ENCODE measurements around the gene APEH.

DNA sequence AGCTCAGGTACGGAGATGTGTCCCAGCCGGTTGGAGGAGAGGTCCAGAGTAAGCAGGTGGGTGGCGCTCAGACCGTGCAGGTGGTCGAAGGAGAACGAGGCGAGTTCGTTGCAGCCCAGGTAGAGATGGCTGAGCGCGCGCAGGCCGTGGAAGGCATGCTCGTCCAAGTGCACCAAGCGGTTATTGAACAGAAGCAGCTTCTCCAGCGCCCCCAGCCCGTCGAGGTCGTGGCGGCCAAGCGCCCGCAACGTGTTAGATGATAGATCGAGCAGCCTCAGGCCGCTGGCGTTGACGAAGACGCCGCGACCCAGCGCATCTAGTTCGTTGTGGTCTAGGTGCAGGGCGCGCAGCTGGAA, 44.7 kb downstream of the APEH start:
- TF ChIP-seq, protein P1, sequence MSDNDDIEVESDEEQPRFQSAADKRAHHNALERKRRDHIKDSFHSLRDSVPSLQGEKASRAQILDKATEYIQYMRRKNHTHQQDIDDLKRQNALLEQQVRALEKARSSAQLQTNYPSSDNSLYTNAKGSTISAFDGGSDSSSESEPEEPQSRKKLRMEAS (IDR thresholded peaks at IDR 0.05), result no peak
- TF ChIP-seq, protein P2, sequence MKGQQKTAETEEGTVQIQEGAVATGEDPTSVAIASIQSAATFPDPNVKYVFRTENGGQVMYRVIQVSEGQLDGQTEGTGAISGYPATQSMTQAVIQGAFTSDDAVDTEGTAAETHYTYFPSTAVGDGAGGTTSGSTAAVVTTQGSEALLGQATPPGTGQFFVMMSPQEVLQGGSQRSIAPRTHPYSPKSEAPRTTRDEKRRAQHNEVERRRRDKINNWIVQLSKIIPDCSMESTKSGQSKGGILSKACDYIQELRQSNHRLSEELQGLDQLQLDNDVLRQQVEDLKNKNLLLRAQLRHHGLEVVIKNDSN (IDR thresholded peaks at IDR 0.05), result no peak
- no peak for TF ChIP-seq CREB1 (IDR thresholded peaks at IDR 0.05; ENCODE audit: low read depth)
- no peak for TF ChIP-seq EP300 (IDR thresholded peaks at IDR 0.05; ENCODE audit: borderline replicate concordance)
- TF ChIP-seq YY1 (IDR thresholded peaks at IDR 0.05; ENCODE audit: low read depth), result no peak
- TF ChIP-seq TCF12 (IDR thresholded peaks at IDR 0.05; ENCODE audit: low read depth), result no peak
- no peak for TF ChIP-seq CEBPB (IDR thresholded peaks at IDR 0.05)
- TF ChIP-seq REST (IDR thresholded peaks at IDR 0.05; ENCODE audit: low read depth), result no peak
- TF ChIP-seq TAF1 (IDR thresholded peaks at IDR 0.05; ENCODE audit: low read depth), result no peak
